Measurements from ENCODE around the gene RASEF.

DNA sequence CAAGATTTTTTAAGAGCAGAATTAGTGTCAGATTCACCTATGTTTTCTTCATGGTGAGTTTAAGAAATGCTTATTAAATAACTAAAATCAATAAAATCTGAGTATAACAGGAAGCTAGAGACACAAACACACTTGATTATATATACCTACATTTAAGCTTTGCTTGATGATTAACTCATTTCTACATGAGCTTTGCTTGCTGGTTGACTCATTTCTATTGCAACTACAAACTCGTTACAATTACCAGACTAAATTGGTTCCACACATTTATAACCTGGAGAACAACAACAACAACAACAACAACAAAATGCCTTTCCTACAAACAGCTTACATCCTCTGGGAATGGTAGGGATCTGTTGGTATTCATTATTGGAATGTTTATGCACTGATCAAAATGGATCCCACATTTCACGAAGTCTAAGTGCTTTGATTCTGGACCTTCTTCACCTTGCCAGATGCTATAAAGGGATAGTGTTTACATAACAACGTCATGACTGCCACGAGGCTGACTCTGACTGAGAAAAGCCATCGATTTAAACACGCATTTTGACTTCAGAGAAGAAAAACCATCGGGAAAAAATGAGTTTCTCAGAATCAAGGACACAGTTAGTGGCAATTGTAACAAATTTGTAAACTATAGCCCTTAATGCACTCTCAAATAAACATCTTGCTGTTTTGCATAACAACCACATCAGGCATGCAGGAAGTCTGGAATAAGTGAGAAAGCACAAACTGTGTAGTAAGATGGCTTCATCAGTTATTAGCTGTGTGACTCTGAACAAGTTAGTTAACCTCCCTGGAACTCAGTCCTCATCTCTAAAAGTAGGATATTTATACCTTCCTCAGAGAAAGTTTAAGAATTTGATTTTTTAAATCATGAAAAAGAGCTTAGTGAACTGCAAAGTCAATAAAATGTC lies 49.8 kb downstream of the RASEF start:
- TF ChIP-seq, protein P1, sequence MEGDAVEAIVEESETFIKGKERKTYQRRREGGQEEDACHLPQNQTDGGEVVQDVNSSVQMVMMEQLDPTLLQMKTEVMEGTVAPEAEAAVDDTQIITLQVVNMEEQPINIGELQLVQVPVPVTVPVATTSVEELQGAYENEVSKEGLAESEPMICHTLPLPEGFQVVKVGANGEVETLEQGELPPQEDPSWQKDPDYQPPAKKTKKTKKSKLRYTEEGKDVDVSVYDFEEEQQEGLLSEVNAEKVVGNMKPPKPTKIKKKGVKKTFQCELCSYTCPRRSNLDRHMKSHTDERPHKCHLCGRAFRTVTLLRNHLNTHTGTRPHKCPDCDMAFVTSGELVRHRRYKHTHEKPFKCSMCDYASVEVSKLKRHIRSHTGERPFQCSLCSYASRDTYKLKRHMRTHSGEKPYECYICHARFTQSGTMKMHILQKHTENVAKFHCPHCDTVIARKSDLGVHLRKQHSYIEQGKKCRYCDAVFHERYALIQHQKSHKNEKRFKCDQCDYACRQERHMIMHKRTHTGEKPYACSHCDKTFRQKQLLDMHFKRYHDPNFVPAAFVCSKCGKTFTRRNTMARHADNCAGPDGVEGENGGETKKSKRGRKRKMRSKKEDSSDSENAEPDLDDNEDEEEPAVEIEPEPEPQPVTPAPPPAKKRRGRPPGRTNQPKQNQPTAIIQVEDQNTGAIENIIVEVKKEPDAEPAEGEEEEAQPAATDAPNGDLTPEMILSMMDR (IDR thresholded peaks at IDR 0.05; ENCODE audit: insufficient read depth, low read length, poor library complexity, severe bottlenecking) = no peak
- no peak for TF ChIP-seq EZH2phosphoT487 (conservative IDR thresholded peaks at IDR 0.05; ENCODE audit: low read length)

All from SU-DHL-6 (cell line).